ENCODE results near the gene CLCN6. TPM values are rescaled to one million over a fixed set of nuclear protein-coding genes. Genes with fewer than 3 reads are reported as not detected.

CLCN6 gene
- total RNA-seq, 4 donors from 2014 or later, result 14.0 to 184 (median 30.7) TPM

DNA sequence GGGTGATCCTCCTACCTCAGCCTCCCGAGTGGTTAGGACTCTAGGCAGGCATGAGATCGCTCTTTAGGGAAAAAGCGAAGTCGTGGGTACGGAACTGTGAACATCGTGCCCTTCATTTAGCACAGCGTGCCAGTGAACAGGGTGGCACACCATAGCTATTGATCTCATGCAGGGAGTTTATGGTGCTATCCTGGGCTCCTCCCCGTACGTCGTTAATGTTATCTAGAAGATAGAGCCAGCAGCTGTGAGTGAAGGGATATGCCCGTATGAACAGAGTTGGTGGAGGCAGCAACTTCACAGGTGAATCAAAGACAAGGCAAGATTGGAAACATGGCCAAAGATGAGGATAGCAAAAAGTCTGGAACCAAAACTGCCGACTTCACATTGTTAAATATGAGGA, 11.2 kb downstream of the CLCN6 start:
- in situ Hi-C loops (cut with MboI; ENCODE audit: low pct_ligation_motif_present in 1 of 4, low pct_unique_long_range_greater_than_20kb in 1 of 4, low sequenced_read_pairs in 3 of 4) (no loop called here), intact Hi-C loops (cut with DNase I; ENCODE audit: low total_unique reads) (no loop called here)
- TF ChIP-seq, protein P1, sequence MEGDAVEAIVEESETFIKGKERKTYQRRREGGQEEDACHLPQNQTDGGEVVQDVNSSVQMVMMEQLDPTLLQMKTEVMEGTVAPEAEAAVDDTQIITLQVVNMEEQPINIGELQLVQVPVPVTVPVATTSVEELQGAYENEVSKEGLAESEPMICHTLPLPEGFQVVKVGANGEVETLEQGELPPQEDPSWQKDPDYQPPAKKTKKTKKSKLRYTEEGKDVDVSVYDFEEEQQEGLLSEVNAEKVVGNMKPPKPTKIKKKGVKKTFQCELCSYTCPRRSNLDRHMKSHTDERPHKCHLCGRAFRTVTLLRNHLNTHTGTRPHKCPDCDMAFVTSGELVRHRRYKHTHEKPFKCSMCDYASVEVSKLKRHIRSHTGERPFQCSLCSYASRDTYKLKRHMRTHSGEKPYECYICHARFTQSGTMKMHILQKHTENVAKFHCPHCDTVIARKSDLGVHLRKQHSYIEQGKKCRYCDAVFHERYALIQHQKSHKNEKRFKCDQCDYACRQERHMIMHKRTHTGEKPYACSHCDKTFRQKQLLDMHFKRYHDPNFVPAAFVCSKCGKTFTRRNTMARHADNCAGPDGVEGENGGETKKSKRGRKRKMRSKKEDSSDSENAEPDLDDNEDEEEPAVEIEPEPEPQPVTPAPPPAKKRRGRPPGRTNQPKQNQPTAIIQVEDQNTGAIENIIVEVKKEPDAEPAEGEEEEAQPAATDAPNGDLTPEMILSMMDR (IDR thresholded peaks at IDR 0.05), result no peak
- no peak for TF ChIP-seq POLR2A (IDR thresholded peaks at IDR 0.05)
- no peak for TF ChIP-seq EP300 (IDR thresholded peaks at IDR 0.05; ENCODE audit: low read depth)
- no peak for TF ChIP-seq POLR2AphosphoS5 (IDR thresholded peaks at IDR 0.05)
- H3K36me3 ChIP-seq, result peaks cover 0 to 37% (median 7%) of the 10 kb centered on the region in 4 donors
- H3K4me3 ChIP-seq, result no peak overlapping the region
- WGBS, 2 donors (ENCODE audit: low coverage in 1 of 2), result 81 to 89% methylated on average over 7 to 12 of the region's 12 CpGs
- peaks cover 0 to 11% (median 0%) of the 10 kb centered on the region in 4 donors for H3K4me1 ChIP-seq
- H3K27ac ChIP-seq, result no peak overlapping the region
- no peaks in the 10 kb centered on the region for H3K27me3 ChIP-seq
- no peaks in the 10 kb centered on the region for H3K9me3 ChIP-seq
- DNase-seq, result no peak

- no peak for TF ChIP-seq POLR2AphosphoS5 (IDR thresholded peaks at IDR 0.05)
- TF ChIP-seq, protein P1 (IDR thresholded peaks at IDR 0.05), result no peak
- no peak for TF ChIP-seq POLR2A (IDR thresholded peaks at IDR 0.05)
- no peak for TF ChIP-seq EP300 (IDR thresholded peaks at IDR 0.05; ENCODE audit: low read depth)
- H3K4me1 ChIP-seq, result no peaks in the 10 kb centered on the region
- H3K9me3 ChIP-seq, result no peaks in the 10 kb centered on the region
- no peak overlapping the region for H3K4me3 ChIP-seq
- H3K27me3 ChIP-seq, result no peaks in the 10 kb centered on the region
- no peak overlapping the region for H3K27ac ChIP-seq
- H3K36me3 ChIP-seq, result peaks cover 0 to 45% (median 15%) of the 10 kb centered on the region in 4 donors
- intact Hi-C loops (cut with DNase I; ENCODE audit: low total_unique reads) (no loop called here), in situ Hi-C loops (cut with MboI; ENCODE audit: low pct_ligation_motif_present in 1 of 4, low pct_unique_long_range_greater_than_20kb in 1 of 4, low sequenced_read_pairs in 3 of 4) (no loop called here)
- WGBS, 2 donors (ENCODE audit: low coverage in 1 of 2), result 71 to 100% methylated on average over 1 to 3 of the region's 3 CpGs
- DNase-seq, result no peak
These were observed 16.1 kb downstream of the CLCN6 start for GRCh38 chr1:11822091-11822490.

DNA sequence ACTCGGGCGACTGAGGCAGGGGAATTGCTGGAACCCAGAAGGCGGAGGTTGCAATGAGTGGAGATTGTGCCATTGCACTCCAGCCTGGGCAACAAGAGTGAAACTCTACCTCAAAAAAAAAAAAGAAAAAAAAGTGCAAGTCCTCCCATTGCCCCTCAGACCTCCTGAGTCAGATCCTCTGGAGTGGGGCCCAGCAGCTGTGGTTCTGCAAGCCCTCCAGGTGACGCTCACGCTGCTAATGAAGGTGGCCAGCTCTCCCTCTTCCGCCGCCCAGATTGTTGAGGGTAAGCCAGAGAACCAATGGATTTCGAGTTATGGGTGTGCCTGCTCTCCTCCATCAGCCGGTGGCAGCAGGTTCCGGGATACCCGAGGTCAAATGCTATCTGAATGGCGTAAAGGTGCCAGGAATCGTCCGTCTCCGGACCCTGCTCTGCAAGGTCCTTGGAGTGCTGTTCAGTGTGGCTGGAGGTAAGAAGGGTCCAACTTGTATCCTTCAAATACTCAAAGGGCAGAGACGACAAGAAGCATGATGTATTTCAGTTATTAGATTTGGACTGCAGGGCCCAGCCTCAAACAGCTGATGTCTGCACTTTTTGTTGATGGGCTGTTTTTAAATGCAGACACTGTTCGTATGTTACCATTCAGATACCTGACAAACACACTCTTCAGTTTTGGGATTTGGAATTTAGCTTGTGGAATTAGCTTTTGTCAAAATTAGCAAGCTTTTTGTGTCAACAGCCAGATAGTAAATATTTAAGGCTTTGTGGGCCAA, 17.6 kb downstream of the CLCN6 start:
- TF ChIP-seq, protein P1 (IDR thresholded peaks at IDR 0.05), result no peak
- TF ChIP-seq POLR2AphosphoS5 (IDR thresholded peaks at IDR 0.05) (no peak), EP300 (IDR thresholded peaks at IDR 0.05; ENCODE audit: low read depth) (no peak), POLR2A (IDR thresholded peaks at IDR 0.05) (no peak)
- no peak for DNase-seq
- H3K27me3 ChIP-seq, result no peaks in the 10 kb centered on the region
- intact Hi-C loops (cut with DNase I; ENCODE audit: low total_unique reads) (no loop called here), in situ Hi-C loops (cut with MboI; ENCODE audit: low pct_ligation_motif_present in 1 of 4, low pct_unique_long_range_greater_than_20kb in 1 of 4, low sequenced_read_pairs in 3 of 4) (no loop called here)
- H3K27ac ChIP-seq, result no peak overlapping the region
- H3K9me3 ChIP-seq, result no peaks in the 10 kb centered on the region
- no peak overlapping the region for H3K4me3 ChIP-seq
- H3K36me3 ChIP-seq, result peaks cover 0 to 43% (median 18%) of the 10 kb centered on the region in 4 donors
- 89 to 95% methylated on average over 7 to 17 of the region's 17 CpGs for WGBS, 2 donors (ENCODE audit: low coverage in 1 of 2)
- no peaks in the 10 kb centered on the region for H3K4me1 ChIP-seq

DNA sequence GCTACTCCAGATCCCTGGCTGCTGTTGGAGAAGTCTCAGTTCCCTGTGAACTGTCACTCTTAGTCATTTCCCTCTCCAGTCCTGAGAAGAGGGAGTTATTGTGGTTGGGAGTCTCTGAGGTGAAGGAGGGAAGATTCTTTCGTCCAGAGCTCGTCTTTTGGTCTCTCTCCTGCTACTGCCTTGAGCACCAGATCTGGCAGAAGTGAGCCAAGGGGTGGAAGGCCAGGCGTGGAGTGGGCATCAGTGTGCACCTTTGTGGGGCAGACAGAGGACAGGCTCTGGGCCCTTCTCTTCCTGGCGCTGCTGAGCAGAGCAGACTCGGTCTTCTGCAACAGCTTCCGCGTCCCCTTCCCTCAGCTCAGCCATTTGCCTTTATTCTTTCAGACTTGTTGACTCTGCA, 19.1 kb downstream of the CLCN6 start:
- H3K9me3 ChIP-seq, result no peaks in the 10 kb centered on the region
- H3K27ac ChIP-seq, result no peak overlapping the region
- H3K36me3 ChIP-seq, result peaks cover 0 to 48% (median 21%) of the 10 kb centered on the region in 4 donors
- H3K27me3 ChIP-seq, result no peaks in the 10 kb centered on the region
- no peak overlapping the region for H3K4me3 ChIP-seq
- TF ChIP-seq POLR2A (IDR thresholded peaks at IDR 0.05) (no peak), EP300 (IDR thresholded peaks at IDR 0.05; ENCODE audit: low read depth) (no peak), POLR2AphosphoS5 (IDR thresholded peaks at IDR 0.05) (no peak)
- TF ChIP-seq, protein P1 (IDR thresholded peaks at IDR 0.05), result no peak
- in situ Hi-C loops (cut with MboI; ENCODE audit: low pct_ligation_motif_present in 1 of 4, low pct_unique_long_range_greater_than_20kb in 1 of 4, low sequenced_read_pairs in 3 of 4), result loop anchor here in 3 of 4 donors (25.0 kb wide), 1 partner anchor 137 kb away; no protein-coding TSS in a partner anchor
- WGBS, 2 donors (ENCODE audit: low coverage in 1 of 2), result 93 to 95% methylated on average over 5 to 7 of the region's 7 CpGs
- H3K4me1 ChIP-seq, result no peaks in the 10 kb centered on the region
- intact Hi-C loops (cut with DNase I; ENCODE audit: low total_unique reads), result no loop called here
- no peak for DNase-seq
